Transverse colon (tissue), 3 donors: ENCODE measurements around the gene C15orf39.

Experiments
- EP300 ChIP-seq: sonication (generic); formaldehyde crosslinking; IDR thresholded peaks from one replicate; pipeline ENCODE4 v1.6.1; 2017; ENCODE audit warnings: antibody characterized with exemption, low read depth
- TF ChIP-seq, protein P1 (sequence below), 5 experiments: fragments of 200-600 bp in 3 of 5; fragments of 450-650 bp in 2 of 5; sonication (generic) in 3 of 5; IDR thresholded peaks; 1 replicate in 2 of 5; 2 replicates in 3 of 5; pipeline ENCODE4 v1.5.1; 2016 to 2017; ENCODE audit warnings: antibody characterized with exemption in 5 of 5, inconsistent platforms in 3 of 5, mild to moderate bottlenecking in 2 of 5, moderate library complexity in 1 of 5

DNA sequence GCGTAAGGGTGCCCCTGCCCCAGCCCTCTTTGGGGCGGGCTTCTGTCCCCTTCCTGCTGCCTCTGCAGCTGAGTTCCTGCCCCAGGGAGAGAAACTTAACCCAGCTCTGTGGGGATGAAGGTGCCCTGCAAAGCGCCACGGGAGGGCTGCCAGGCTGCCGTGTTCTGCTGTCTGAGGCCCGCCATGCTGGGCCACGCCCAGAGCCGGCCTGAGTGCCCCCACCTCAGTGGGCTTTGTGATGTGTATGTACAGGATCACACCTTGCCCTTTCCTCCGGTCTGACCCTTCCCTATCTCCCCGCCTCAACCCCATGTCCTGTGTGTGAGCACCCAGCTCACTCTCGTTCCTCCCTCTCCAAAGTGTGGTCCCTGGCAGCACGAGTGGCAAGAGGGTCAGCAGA, 22.6 kb downstream of the C15orf39 start:
- no peak for TF ChIP-seq EP300
- TF ChIP-seq, protein P1, sequence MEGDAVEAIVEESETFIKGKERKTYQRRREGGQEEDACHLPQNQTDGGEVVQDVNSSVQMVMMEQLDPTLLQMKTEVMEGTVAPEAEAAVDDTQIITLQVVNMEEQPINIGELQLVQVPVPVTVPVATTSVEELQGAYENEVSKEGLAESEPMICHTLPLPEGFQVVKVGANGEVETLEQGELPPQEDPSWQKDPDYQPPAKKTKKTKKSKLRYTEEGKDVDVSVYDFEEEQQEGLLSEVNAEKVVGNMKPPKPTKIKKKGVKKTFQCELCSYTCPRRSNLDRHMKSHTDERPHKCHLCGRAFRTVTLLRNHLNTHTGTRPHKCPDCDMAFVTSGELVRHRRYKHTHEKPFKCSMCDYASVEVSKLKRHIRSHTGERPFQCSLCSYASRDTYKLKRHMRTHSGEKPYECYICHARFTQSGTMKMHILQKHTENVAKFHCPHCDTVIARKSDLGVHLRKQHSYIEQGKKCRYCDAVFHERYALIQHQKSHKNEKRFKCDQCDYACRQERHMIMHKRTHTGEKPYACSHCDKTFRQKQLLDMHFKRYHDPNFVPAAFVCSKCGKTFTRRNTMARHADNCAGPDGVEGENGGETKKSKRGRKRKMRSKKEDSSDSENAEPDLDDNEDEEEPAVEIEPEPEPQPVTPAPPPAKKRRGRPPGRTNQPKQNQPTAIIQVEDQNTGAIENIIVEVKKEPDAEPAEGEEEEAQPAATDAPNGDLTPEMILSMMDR (IDR thresholded peaks at IDR 0.05), result no peak
